ENCODE results near the gene CNTROB. TPM values are rescaled to one million over a fixed set of nuclear protein-coding genes. Genes with fewer than 3 reads are reported as not detected.

Gene CNTROB
- total and polyA plus RNA-seq, 12 donors = 11.8 to 85.2 (median 19.2) TPM

DNA sequence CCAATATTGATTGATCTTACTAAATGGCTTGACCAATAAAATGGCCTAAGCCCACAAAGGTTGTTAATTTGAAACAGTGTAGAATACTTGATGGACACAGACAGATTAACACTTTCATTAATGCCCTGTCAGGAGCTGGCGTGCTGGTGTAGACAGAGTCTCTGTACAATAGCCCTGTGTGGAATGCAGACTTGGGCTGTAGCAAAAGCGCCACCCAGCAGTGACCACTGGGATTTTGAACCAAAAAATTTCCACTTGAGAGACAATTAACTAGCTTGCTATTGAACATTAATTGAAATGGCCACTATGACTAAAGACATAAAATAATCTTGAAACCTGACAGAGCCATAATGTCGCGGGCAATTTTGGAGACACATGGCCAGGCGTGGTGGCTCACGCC is 50.7 kb downstream of the CNTROB start:
- intact Hi-C loops (cut with DNase I) = loop anchor here in 1 of 2 donors (10.0 kb wide), 1 partner anchor 48 kb away; the partner anchor contains the start of genes CNTROB and TRAPPC1
- Histone ChIP-seq H3K36me3 (replicated peaks in 1 of 2) (no peaks in the 10 kb centered on the region), H3K9me3 (replicated peaks in 1 of 3) (no peaks in the 10 kb centered on the region), H3K27me3 (peaks cover 7% of the 10 kb centered on the region), H3K4me1 (replicated peaks in 1 of 2) (no peaks in the 10 kb centered on the region), H3K27ac (no peak overlapping the region), H3K4me3 (no peak overlapping the region)
- TF ChIP-seq, protein P1, sequence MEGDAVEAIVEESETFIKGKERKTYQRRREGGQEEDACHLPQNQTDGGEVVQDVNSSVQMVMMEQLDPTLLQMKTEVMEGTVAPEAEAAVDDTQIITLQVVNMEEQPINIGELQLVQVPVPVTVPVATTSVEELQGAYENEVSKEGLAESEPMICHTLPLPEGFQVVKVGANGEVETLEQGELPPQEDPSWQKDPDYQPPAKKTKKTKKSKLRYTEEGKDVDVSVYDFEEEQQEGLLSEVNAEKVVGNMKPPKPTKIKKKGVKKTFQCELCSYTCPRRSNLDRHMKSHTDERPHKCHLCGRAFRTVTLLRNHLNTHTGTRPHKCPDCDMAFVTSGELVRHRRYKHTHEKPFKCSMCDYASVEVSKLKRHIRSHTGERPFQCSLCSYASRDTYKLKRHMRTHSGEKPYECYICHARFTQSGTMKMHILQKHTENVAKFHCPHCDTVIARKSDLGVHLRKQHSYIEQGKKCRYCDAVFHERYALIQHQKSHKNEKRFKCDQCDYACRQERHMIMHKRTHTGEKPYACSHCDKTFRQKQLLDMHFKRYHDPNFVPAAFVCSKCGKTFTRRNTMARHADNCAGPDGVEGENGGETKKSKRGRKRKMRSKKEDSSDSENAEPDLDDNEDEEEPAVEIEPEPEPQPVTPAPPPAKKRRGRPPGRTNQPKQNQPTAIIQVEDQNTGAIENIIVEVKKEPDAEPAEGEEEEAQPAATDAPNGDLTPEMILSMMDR (IDR thresholded peaks at IDR 0.05) = no peak
- no peak for TF ChIP-seq POLR2A (IDR thresholded peaks at IDR 0.05)
- peak in 1 of 7 donors; percentile 23 for DNase-seq
- WGBS, 4 donors = 83 to 92% (median 87%) methylated on average over 6 of the region's 6 CpGs

- H3K27me3 ChIP-seq = peaks cover 7% of the 10 kb centered on the region
- intact Hi-C loops (cut with DNase I) = loop anchor here (5.0 to 10.0 kb wide), 5 partner anchors 50 to 238 kb away; partner anchors contain the start of genes CNTROB (in 1 of the 2) and TRAPPC1 (in 1 of the 2)
- no peak overlapping the region for H3K4me3 ChIP-seq
- H3K4me1 ChIP-seq (replicated peaks in 1 of 2) = peaks cover 0 to 4% of the 10 kb centered on the region in 2 donors
- no peaks in the 10 kb centered on the region for H3K9me3 ChIP-seq (replicated peaks in 1 of 3)
- no peak overlapping the region for H3K27ac ChIP-seq
- TF ChIP-seq POLR2A (IDR thresholded peaks at IDR 0.05) = no peak
- TF ChIP-seq, protein P1 (IDR thresholded peaks at IDR 0.05) = no peak
- WGBS, 4 donors = 71 to 82% (median 81%) methylated on average over 3 to 9 of the region's 9 CpGs
- H3K36me3 ChIP-seq (replicated peaks in 1 of 2) = no peaks in the 10 kb centered on the region
- DNase-seq = peak in 1 of 7 donors; percentile 11
Measured at GRCh38 chr17:7984904-7985303, 52.9 kb downstream of the CNTROB start.

DNA sequence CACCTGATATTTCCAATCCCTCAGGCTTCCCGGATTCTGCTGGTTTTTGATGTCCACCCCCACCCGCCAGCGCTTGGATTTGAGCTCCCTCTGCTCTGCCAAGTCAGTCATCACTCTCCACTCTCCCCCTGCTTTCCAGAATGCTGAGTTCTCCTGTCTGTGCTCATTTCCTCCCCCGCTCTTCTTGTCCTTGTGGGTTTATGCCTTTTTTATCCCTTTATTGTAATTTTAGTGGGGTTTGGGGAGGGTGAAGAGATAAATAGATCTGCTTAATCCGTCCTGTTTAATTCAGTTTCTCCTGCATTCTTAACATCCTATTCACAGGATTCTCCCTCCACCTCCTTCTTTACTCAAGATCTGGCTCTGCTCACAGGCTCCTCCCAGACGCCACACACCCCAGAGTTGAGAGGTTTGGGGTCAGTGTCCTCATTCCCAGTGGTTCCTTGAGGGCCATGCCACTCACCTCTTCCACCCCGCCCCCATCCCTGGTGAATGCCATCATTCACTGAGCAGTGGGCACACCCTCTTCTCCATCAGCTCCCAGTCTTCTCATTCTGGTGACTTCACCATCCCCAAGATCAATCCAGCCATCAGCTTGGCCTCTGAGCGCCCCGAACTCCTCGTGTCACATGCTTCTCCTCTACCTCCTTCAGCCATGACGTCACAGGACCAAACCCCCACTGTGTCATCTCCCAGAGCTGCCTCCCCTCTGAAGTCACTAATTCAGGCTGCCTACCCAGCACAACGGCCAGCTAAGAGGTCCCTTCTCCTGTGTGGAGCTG is 55.3 kb downstream of the CNTROB start:
- intact Hi-C loops (cut with DNase I) = loop anchor here (5.0 to 10.0 kb wide), 5 partner anchors 53 to 240 kb away; partner anchors contain the start of genes CNTROB (in 1 of the 2) and TRAPPC1 (in 1 of the 2)
- no peak overlapping the region for H3K27ac ChIP-seq
- 61 to 68% (median 64%) methylated on average over 12 of the region's 12 CpGs for WGBS, 4 donors

DNA sequence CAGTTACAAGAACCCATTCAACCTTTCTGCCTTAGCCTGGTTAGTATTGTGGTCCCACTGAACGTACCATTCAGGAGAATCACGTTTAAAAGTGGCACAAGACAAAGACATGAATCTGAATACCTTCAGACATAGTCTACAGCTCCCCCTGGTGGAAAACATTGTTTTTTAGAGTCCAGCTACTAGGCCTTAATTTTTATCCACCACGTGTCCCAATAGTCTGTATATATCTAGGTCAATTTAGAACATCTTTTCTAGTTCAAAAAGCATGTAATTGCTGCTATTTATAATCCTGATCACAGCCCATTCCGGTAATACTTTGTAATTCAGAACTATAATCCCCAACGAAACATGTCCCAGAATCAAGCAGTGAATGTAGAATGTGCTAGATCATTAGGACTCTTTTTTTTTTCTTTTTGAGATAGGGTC is 56.8 kb downstream of the CNTROB start:
- peak in 6 of 7 donors; percentile 45 to 75 (median 66) for DNase-seq
- Histone ChIP-seq H3K9me3 (replicated peaks in 1 of 3) (no peaks in the 10 kb centered on the region), H3K4me3 (no peak overlapping the region), H3K27me3 (peaks cover 9% of the 10 kb centered on the region), H3K36me3 (replicated peaks in 1 of 2) (no peaks in the 10 kb centered on the region), H3K4me1 (replicated peaks in 1 of 2) (peaks cover 0 to 6% of the 10 kb centered on the region in 2 donors), H3K27ac (no peak overlapping the region)
- intact Hi-C loops (cut with DNase I) = loop anchor here (5.0 to 10.0 kb wide), 5 partner anchors 54 to 241 kb away; partner anchors contain the start of genes CNTROB (in 1 of the 2) and TRAPPC1 (in 1 of the 2)
- TF ChIP-seq POLR2A (IDR thresholded peaks at IDR 0.05) = no peak
- TF ChIP-seq, protein P1 (IDR thresholded peaks at IDR 0.05) = peak; percentile 58 to 86 (median 78)
- 12 to 19% (median 15%) methylated on average over 5 of the region's 5 CpGs for WGBS, 4 donors

More for the DNA sequence above, 55.3 kb downstream of the CNTROB start:
- peaks cover 0 to 6% of the 10 kb centered on the region in 2 donors for H3K4me1 ChIP-seq (replicated peaks in 1 of 2)
- no peaks in the 10 kb centered on the region for H3K9me3 ChIP-seq (replicated peaks in 1 of 3)
- H3K36me3 ChIP-seq (replicated peaks in 1 of 2) = no peaks in the 10 kb centered on the region
- H3K27me3 ChIP-seq = peaks cover 7% of the 10 kb centered on the region
- TF ChIP-seq, protein P1 (IDR thresholded peaks at IDR 0.05) = no peak
- no peak for TF ChIP-seq POLR2A (IDR thresholded peaks at IDR 0.05)
- no peak overlapping the region for H3K4me3 ChIP-seq
- peak in 1 of 7 donors; percentile 16 for DNase-seq

Measured in adrenal gland (tissue), 12 donors.